K562 (cell line): ENCODE data around the gene ZW10. TPM values are rescaled to one million over a fixed set of nuclear protein-coding genes. Genes with fewer than 3 reads are reported as not detected.

Source experiments
- ATAC-seq: fragments of 200-7000 bp; cut with Tn5 transposase; 3 replicates; pipeline ENCODE4 v1.9.1; 2020; ENCODE audit warnings: moderate library complexity
- BruUV-seq: library from RNA; stranded (reverse); fragments of 400-500 nt; replicated peaks from 2 replicates; lab custom pipeline; 2021; lab: Mats Ljungman, UMichigan
- CTCF ChIA-PET: fragments of 300-600 bp; formaldehyde crosslinking; extraction: SDS; loops from one replicate; lab custom pipeline; 2021; ENCODE audit warnings: low intra/inter-chr PET ratio; lab: Yijun Ruan, JAX
- POLR2A ChIA-PET: fragments of 300-600, 350-650 bp; sonication (Branson Sonifier 250); formaldehyde crosslinking; extraction: SDS; loops from one replicate; lab custom pipeline; 2021; ENCODE audit warnings: antibody characterized with exemption, inconsistent platforms; lab: Yijun Ruan, JAX
- DNase-seq, 4 experiments: peaks; one replicate each; pipeline versions ENCODE4 v3.0.0 to v3.0.0-alpha.2; 2011 to 2018; ENCODE audit warnings: low spot score in 3 of 4, mixed read lengths in 3 of 4; ENCODE audit errors: extremely low read depth in 1 of 4
- FAIRE-seq: peaks from 2 replicates; lab custom pipeline; 2011; peaks lifted over from hg19 to GRCh38; lab: Jason Lieb, UNC
- H2AFZ ChIP-seq: 2 replicates; pipeline ENCODE4 v1.6.0; 2011; ENCODE audit warnings: low read depth, low read length, control low read depth, inconsistent platforms
- H3K27ac ChIP-seq: fragments of 200-600 bp; 3 replicates; pipeline ENCODE4 v1.8.0; 2011; ENCODE audit warnings: low read depth, mild to moderate bottlenecking, control low read depth, inconsistent platforms, low read length, moderate library complexity, mixed read lengths; ENCODE audit errors: extremely low read depth
- H3K27me3 ChIP-seq, 2 experiments: fragments of 300-600 bp in 1 of 2; 2 replicates in 1 of 2; 3 replicates in 1 of 2; pipeline versions ENCODE4 v1.6.0 to v1.8.0; 2011; ENCODE audit warnings: inconsistent platforms in 2 of 2, low read length in 2 of 2, mild to moderate bottlenecking in 1 of 2, mixed read lengths in 1 of 2, moderate library complexity in 1 of 2; ENCODE audit not compliant: control insufficient read depth in 2 of 2, insufficient read depth in 2 of 2
- H3K36me3 ChIP-seq: fragments of 300-600 bp; 3 replicates; pipeline ENCODE4 v1.8.0; 2011; ENCODE audit warnings: mild to moderate bottlenecking, low read length, inconsistent platforms; ENCODE audit not compliant: control insufficient read depth, insufficient read depth
- H3K4me1 ChIP-seq, 2 experiments: fragments of 200-600 bp in 1 of 2; replicated peaks in 1 of 2; 2 replicates in 1 of 2; 3 replicates in 1 of 2; pipeline versions ENCODE4 v1.5.1 to v1.8.0; 2011; ENCODE audit warnings: inconsistent platforms in 2 of 2, low read length in 2 of 2, mild to moderate bottlenecking in 1 of 2, mixed read lengths in 1 of 2, moderate library complexity in 1 of 2; ENCODE audit not compliant: control insufficient read depth in 2 of 2, insufficient read depth in 2 of 2
- H3K4me2 ChIP-seq: 2 replicates; pipeline ENCODE4 v1.6.1; 2011; ENCODE audit warnings: low read length, control low read depth, inconsistent platforms, mixed read lengths; ENCODE audit not compliant: insufficient read depth
- H3K4me3 ChIP-seq: fragments of 200-600 bp; sonication (generic), shearing (Covaris generic); 2 replicates; pipeline ENCODE4 v1.5.1; 2016; ENCODE audit warnings: control low read depth, inconsistent platforms
- H3K79me2 ChIP-seq: fragments of 200-600 bp; 3 replicates; pipeline ENCODE4 v1.8.0; 2011; ENCODE audit warnings: low read length, inconsistent platforms; ENCODE audit not compliant: control insufficient read depth, insufficient read depth
- H3K9ac ChIP-seq, 2 experiments: 2 replicates each; pipeline versions ENCODE4 v1.6.0 to v1.6.1; 2011; ENCODE audit warnings: low read depth in 2 of 2, low read length in 2 of 2, control low read depth in 1 of 2, inconsistent platforms in 1 of 2, mild to moderate bottlenecking in 1 of 2, mixed read lengths in 1 of 2; ENCODE audit not compliant: insufficient read depth in 1 of 2
- H3K9me1 ChIP-seq: one replicate; pipeline ENCODE4 v1.6.0; 2011; ENCODE audit warnings: inconsistent platforms, mild to moderate bottlenecking, low read length, moderate library complexity; ENCODE audit not compliant: control insufficient read depth, insufficient read depth
- H3K9me3 ChIP-seq: replicated peaks from 2 replicates; pipeline ENCODE4 v1.5.1; 2011; ENCODE audit warnings: low read depth, low read length, inconsistent platforms; ENCODE audit not compliant: control insufficient read depth, insufficient read depth
- H4K20me1 ChIP-seq: replicated peaks from 2 replicates; pipeline ENCODE4 v1.6.1; 2011; ENCODE audit warnings: low read length, inconsistent platforms, mixed read lengths; ENCODE audit not compliant: control insufficient read depth, insufficient read depth
- BCLAF1 ChIP-seq, 2 experiments: fragments of 450-650 bp in 1 of 2; IDR thresholded peaks; 2 replicates each; pipeline ENCODE4 v1.6.1; 2011 to 2017; ENCODE audit warnings: low read depth in 2 of 2, antibody characterized with exemption in 1 of 2, borderline replicate concordance in 1 of 2, low read length in 1 of 2, mild to moderate bottlenecking in 1 of 2, mixed read lengths in 1 of 2; ENCODE audit not compliant: control insufficient read depth in 1 of 2
- MIER1 ChIP-seq: fragments of 450-650 bp; IDR thresholded peaks from 2 replicates; pipeline ENCODE4 v1.6.1; 2016; ENCODE audit warnings: antibody characterized with exemption, mild to moderate bottlenecking, low read depth
- RFX5 ChIP-seq: IDR thresholded peaks from 2 replicates; pipeline ENCODE4 v1.6.1; 2011; ENCODE audit warnings: low read depth, mild to moderate bottlenecking, improper control_type of control experiment, low read length
- SIN3A ChIP-seq, 2 experiments: fragments of 150-350 bp in 1 of 2; IDR thresholded peaks; 2 replicates each; pipeline ENCODE4 v1.6.1; 2011 to 2016; ENCODE audit warnings: borderline replicate concordance in 2 of 2, low read depth in 2 of 2, low read length in 2 of 2, mild to moderate bottlenecking in 2 of 2, moderate library complexity in 2 of 2; ENCODE audit not compliant: control insufficient read depth in 1 of 2
- ZNF551 ChIP-seq: fragments of 250-450 bp; sonication (Bioruptor Pico); IDR thresholded peaks from 2 replicates; pipeline ENCODE4 v1.5.0; 2021; ENCODE audit warnings: mild to moderate bottlenecking, moderate library complexity
- ZNF79 ChIP-seq: fragments of 250-450 bp; sonication (Bioruptor Pico); IDR thresholded peaks from 2 replicates; pipeline ENCODE4 v1.4.0; 2020; ENCODE audit warnings: low read depth, mild to moderate bottlenecking, moderate library complexity
- WGBS: fragments of 100-300 bp; shearing (Covaris generic); methylation state at CpG from one replicate; pipeline ENCODE4 v1.1.6; 2016; ENCODE audit warnings: low coverage, mixed read lengths; ENCODE audit not compliant: insufficient coverage; ENCODE audit errors: missing lambda C conversion rate; 5-methylcytosine and 5-hydroxymethylcytosine counted together
- in situ Hi-C: fragments of 300-500 bp; cut with MboI; formaldehyde crosslinking; loops from 4 replicates; pipeline ENCODE4 v1.15.0; 2018; ENCODE audit warnings: inconsistent platforms, mixed read lengths
- intact Hi-C: fragments of 100-400 bp; cut with micrococcal nuclease; formaldehyde crosslinking; loops from 2 replicates; pipeline ENCODE4 v1.14.2; 2022
- polyA plus RNA-seq, 8 experiments: library from polyadenylated mRNA; depleted of rRNA in 4 of 8; stranded (reverse) in 5 of 8; unstranded in 3 of 8; fragments of >200 nt; fragmentation: Nextera tagmentation in 2 of 8; fragmentation: Illumina TruSeq in 1 of 8; extraction: Ambion mirVana in 2 of 8; extraction: Trizol in 1 of 8; gene quantifications; 2 replicates each; pipeline versions ENCODE4 v1.2.1 to v1.2.3, GENCODE V29; 2011 to 2014; ENCODE audit warnings: inconsistent platforms in 1 of 8, missing spikeins in 1 of 8
- total RNA-seq, 7 experiments: library from RNA; depleted of rRNA in 6 of 7; stranded (reverse); fragments of >200 nt in 6 of 7; fragmentation: Illumina TruSeq in 2 of 7; extraction: Trizol in 2 of 7; gene quantifications; 2 replicates each; pipeline versions ENCODE4 v1.2.1 to v1.2.3, GENCODE V29; 2011 to 2021; ENCODE audit warnings: low replicate concordance in 1 of 7

ZW10 gene
- total and polyA plus RNA-seq, 9 of the 15 experiments (the other 6 are each of a cell fraction or from before 2014, with no cell fraction given) = 9.4 to 37.7 (median 25.0) TPM

GRCh38 chr11:113694390-113694789, 79.1 kb downstream of the ZW10 start (continued):
- TF ChIP-seq BCLAF1 (IDR thresholded peaks at IDR 0.05; ENCODE audit: borderline replicate concordance in 1 of 2, control insufficient read depth in 1 of 2, low read depth in 2 of 2, low read length in 1 of 2) (no peak), SIN3A (IDR thresholded peaks at IDR 0.05; ENCODE audit: borderline replicate concordance in 2 of 2, control insufficient read depth in 1 of 2, low read depth in 2 of 2, low read length in 2 of 2) (no peak), MIER1 (no peak)

- no peak overlapping the region for H2AFZ ChIP-seq
- H3K4me2 ChIP-seq = no peak overlapping the region
- no peak for TF ChIP-seq ZNF551 (CRISPR knock-in tag)
- TF ChIP-seq ZNF79 (CRISPR knock-in tag) = no peak
- no peak for TF ChIP-seq RFX5
- FAIRE-seq (no peak), DNase-seq (no peak), ATAC-seq (no peak)
- no peaks in the 10 kb centered on the region for H3K9me3 ChIP-seq
- BruUV-seq = no TSS peak
- ChIA-PET CTCF (no interaction called here), POLR2A (no interaction called here)
- H3K4me3 ChIP-seq = no peak overlapping the region
- H3K9me1 ChIP-seq = no peaks in the 10 kb centered on the region
- intact Hi-C loops (loop anchor here (5.0 kb wide), 1 partner anchor 46 kb away; no protein-coding TSS in a partner anchor), in situ Hi-C loops (no loop called here)
- peaks cover 27 to 32% of the 10 kb centered on the region in 2 experiments for H3K4me1 ChIP-seq
- no peaks in the 10 kb centered on the region for H3K27me3 ChIP-seq
- H4K20me1 ChIP-seq = no peaks in the 10 kb centered on the region
- H3K36me3 ChIP-seq = no peaks in the 10 kb centered on the region
- peak overlapping the region in 1 of 2 experiments; percentile 55; a peak in 1 of 4 replicates for H3K9ac ChIP-seq
- no peak overlapping the region for H3K27ac ChIP-seq
- WGBS = 82% methylated on average over 13 of the region's 13 CpGs
- H3K79me2 ChIP-seq = no peaks in the 10 kb centered on the region
Observed at GRCh38 chr11:113693030-113693429, 80.5 kb downstream of the ZW10 start.
